HepG2 (cell line): ENCODE results near the gene GGACT. TPM values are rescaled to one million over a fixed set of nuclear protein-coding genes. Genes with fewer than 3 reads are reported as not detected.

Experiments
- BCL6 ChIP-seq: IDR thresholded peaks from 2 replicates; pipeline ENCODE4 v1.6.1; 2016; ENCODE audit warnings: missing genetic modification reagents, missing compliant biosample characterization
- DNMT1 ChIP-seq: sonication (generic); formaldehyde crosslinking; IDR thresholded peaks from 2 replicates; pipeline ENCODE4 v1.5.1; 2020; ENCODE audit warnings: mild to moderate bottlenecking, missing genetic modification reagents
- FOXA3 ChIP-seq: IDR thresholded peaks from 2 replicates; pipeline ENCODE4 v1.6.1; 2016; ENCODE audit warnings: missing genetic modification reagents, missing compliant biosample characterization
- FOXK1 ChIP-seq: sonication (generic); formaldehyde crosslinking; IDR thresholded peaks from 2 replicates; pipeline ENCODE4 v1.4.0; 2020; ENCODE audit warnings: low read depth, missing genetic modification reagents, borderline replicate concordance
- FOXP1 ChIP-seq, 2 experiments: fragments of 450-650 bp in 1 of 2; IDR thresholded peaks; 2 replicates each; pipeline ENCODE4 v1.6.1; 2017 to 2018; ENCODE audit warnings: antibody characterized with exemption in 1 of 2
- HIVEP1 ChIP-seq: sonication (generic); formaldehyde crosslinking; IDR thresholded peaks from 2 replicates; pipeline ENCODE4 v1.4.0; 2020; ENCODE audit warnings: mild to moderate bottlenecking, missing genetic modification reagents
- HOXA9 ChIP-seq: sonication (generic); formaldehyde crosslinking; IDR thresholded peaks from 2 replicates; pipeline ENCODE4 v1.8.1; 2022; ENCODE audit warnings: missing genetic modification reagents, mild to moderate bottlenecking, moderate library complexity, borderline replicate concordance
- NCOA2 ChIP-seq: sonication (generic); formaldehyde crosslinking; IDR thresholded peaks from 2 replicates; pipeline ENCODE4 v1.8.0; 2022; ENCODE audit warnings: inconsistent platforms
- PAXIP1 ChIP-seq: sonication (generic); formaldehyde crosslinking; conservative IDR thresholded peaks from 2 replicates; pipeline ENCODE4 v1.4.0; 2020; ENCODE audit warnings: mild to moderate bottlenecking, missing genetic modification reagents, moderate library complexity
- RARA ChIP-seq: IDR thresholded peaks from 2 replicates; pipeline ENCODE4 v1.6.1; 2016; ENCODE audit warnings: missing genetic modification reagents, missing compliant biosample characterization
- SOX6 ChIP-seq, 2 experiments: fragments of 450-650 bp in 1 of 2; sonication (generic) in 1 of 2; formaldehyde crosslinking in 1 of 2; IDR thresholded peaks; 2 replicates each; pipeline versions ENCODE4 v1.4.0 to v1.6.1; 2017 to 2020; ENCODE audit warnings: antibody characterized with exemption in 1 of 2, mild to moderate bottlenecking in 1 of 2, missing genetic modification reagents in 1 of 2
- SRSF4 ChIP-seq: fragments of 200-400 bp; formaldehyde crosslinking; IDR thresholded peaks from one replicate; pipeline ENCODE4 v1.6.1; 2018; ENCODE audit warnings: mild to moderate bottlenecking, low read depth, low read length, moderate library complexity; ENCODE audit not compliant: poor library complexity, severe bottlenecking
- ZNF446 ChIP-seq: sonication (generic); formaldehyde crosslinking; IDR thresholded peaks from 2 replicates; pipeline ENCODE4 v1.5.0; 2020; ENCODE audit warnings: mild to moderate bottlenecking, missing genetic modification reagents
- ZNF501 ChIP-seq: sonication (generic); formaldehyde crosslinking; IDR thresholded peaks from 2 replicates; pipeline ENCODE4 v1.5.1; 2020; ENCODE audit warnings: mild to moderate bottlenecking, moderate library complexity, missing genetic modification reagents
- ZNF550 ChIP-seq: sonication (generic); formaldehyde crosslinking; IDR thresholded peaks from 2 replicates; pipeline ENCODE4 v1.4.0; 2020; ENCODE audit warnings: mild to moderate bottlenecking, missing genetic modification reagents, borderline replicate concordance
- ZNF737 ChIP-seq: sonication (generic); formaldehyde crosslinking; IDR thresholded peaks from 2 replicates; pipeline ENCODE4 v1.5.0; 2020; ENCODE audit warnings: missing genetic modification reagents, mild to moderate bottlenecking, borderline replicate concordance
- polyA plus RNA-seq, 8 experiments: library from polyadenylated mRNA; depleted of rRNA in 3 of 8; stranded (reverse) in 7 of 8; unstranded in 1 of 8; fragments of >200 nt; fragmentation: Illumina TruSeq in 4 of 8; extraction: Trizol in 4 of 8; gene quantifications; 2 replicates each; pipeline versions ENCODE4 v1.2.1 to v1.2.3, GENCODE V29; 2011 to 2016; ENCODE audit warnings: low read depth in 4 of 8, missing spikeins in 1 of 8, mixed read lengths in 1 of 8; ENCODE audit not compliant: insufficient read depth in 1 of 8
- total RNA-seq, 5 experiments: library from RNA; depleted of rRNA; stranded (reverse); fragments of >200 nt; fragmentation: Illumina TruSeq; extraction: Trizol; gene quantifications; 2 replicates each; pipeline ENCODE4 v1.2.3, GENCODE V29; 2016; ENCODE audit warnings: low read depth in 1 of 5
- TF ChIP-seq, protein P1 (sequence below): sonication (generic); formaldehyde crosslinking; conservative IDR thresholded peaks from 2 replicates; pipeline ENCODE4 v1.4.0; 2020; ENCODE audit warnings: missing genetic modification reagents
- TF ChIP-seq, protein P2 (sequence below), 2 experiments: sonication (generic) in 1 of 2; formaldehyde crosslinking in 1 of 2; IDR thresholded peaks; 2 replicates each; pipeline versions ENCODE4 v1.6.1 to v1.9.0; 2014 to 2022; ENCODE audit warnings: antibody characterized with exemption in 1 of 2, borderline replicate concordance in 1 of 2, inconsistent platforms in 1 of 2, low read depth in 1 of 2, missing genetic modification reagents in 1 of 2

The GGACT gene
- total and polyA plus RNA-seq, 2 of the 13 experiments (the other 11 are each of a cell fraction or from before 2014, with no cell fraction given), result 1.7 to 1.9 TPM

DNA sequence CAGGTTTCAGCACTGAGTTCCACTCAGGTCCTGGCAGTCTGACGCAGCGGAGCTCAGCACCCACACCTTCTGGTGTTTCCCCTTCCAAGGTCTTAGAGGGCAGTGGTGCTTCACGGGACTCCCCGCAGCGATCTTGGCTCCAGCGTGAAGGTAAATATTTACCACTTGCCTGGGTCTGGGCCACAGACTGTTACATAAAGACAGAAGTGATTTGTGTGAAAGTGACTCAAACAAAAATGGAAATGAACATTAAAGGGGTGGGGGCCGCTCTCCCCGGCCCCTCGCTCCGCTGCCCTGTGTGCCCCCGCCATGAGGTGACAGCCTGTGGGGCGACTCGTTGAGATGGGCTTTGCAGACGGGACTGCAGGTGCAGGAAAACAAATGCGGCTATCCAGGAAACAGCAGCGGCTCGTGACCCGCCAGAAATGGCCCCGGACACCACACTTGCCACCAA, 55.0 kb downstream of the GGACT start (continued):
- TF ChIP-seq PAXIP1 (CRISPR knock-in tag), result 0 out of 2 replicates have a peak, but pooled peaks have one; percentile 17
- TF ChIP-seq, protein P1, sequence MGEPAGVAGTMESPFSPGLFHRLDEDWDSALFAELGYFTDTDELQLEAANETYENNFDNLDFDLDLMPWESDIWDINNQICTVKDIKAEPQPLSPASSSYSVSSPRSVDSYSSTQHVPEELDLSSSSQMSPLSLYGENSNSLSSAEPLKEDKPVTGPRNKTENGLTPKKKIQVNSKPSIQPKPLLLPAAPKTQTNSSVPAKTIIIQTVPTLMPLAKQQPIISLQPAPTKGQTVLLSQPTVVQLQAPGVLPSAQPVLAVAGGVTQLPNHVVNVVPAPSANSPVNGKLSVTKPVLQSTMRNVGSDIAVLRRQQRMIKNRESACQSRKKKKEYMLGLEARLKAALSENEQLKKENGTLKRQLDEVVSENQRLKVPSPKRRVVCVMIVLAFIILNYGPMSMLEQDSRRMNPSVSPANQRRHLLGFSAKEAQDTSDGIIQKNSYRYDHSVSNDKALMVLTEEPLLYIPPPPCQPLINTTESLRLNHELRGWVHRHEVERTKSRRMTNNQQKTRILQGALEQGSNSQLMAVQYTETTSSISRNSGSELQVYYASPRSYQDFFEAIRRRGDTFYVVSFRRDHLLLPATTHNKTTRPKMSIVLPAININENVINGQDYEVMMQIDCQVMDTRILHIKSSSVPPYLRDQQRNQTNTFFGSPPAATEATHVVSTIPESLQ (CRISPR knock-in tag), result no peak
- TF ChIP-seq, protein P2, sequence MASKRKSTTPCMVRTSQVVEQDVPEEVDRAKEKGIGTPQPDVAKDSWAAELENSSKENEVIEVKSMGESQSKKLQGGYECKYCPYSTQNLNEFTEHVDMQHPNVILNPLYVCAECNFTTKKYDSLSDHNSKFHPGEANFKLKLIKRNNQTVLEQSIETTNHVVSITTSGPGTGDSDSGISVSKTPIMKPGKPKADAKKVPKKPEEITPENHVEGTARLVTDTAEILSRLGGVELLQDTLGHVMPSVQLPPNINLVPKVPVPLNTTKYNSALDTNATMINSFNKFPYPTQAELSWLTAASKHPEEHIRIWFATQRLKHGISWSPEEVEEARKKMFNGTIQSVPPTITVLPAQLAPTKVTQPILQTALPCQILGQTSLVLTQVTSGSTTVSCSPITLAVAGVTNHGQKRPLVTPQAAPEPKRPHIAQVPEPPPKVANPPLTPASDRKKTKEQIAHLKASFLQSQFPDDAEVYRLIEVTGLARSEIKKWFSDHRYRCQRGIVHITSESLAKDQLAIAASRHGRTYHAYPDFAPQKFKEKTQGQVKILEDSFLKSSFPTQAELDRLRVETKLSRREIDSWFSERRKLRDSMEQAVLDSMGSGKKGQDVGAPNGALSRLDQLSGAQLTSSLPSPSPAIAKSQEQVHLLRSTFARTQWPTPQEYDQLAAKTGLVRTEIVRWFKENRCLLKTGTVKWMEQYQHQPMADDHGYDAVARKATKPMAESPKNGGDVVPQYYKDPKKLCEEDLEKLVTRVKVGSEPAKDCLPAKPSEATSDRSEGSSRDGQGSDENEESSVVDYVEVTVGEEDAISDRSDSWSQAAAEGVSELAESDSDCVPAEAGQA (IDR thresholded peaks at IDR 0.05; ENCODE audit: low read depth), result 0 out of 2 replicates have a peak, but pooled peaks have one; percentile 25
- TF ChIP-seq, protein P2 (CRISPR knock-in tag; IDR thresholded peaks at IDR 0.05; ENCODE audit: borderline replicate concordance), result no peak
- TF ChIP-seq FOXK1 (CRISPR knock-in tag), result 0 out of 2 replicates have a peak, but pooled peaks have one; percentile 29
- peak; percentile 71 for TF ChIP-seq RARA
- no peak for TF ChIP-seq ZNF550 (CRISPR knock-in tag)
- TF ChIP-seq ZNF501 (CRISPR knock-in tag), result 0 out of 2 replicates have a peak, but pooled peaks have one; percentile 24
- no peak for TF ChIP-seq ZNF737 (CRISPR knock-in tag)
- TF ChIP-seq HIVEP1 (CRISPR knock-in tag), result 0 out of 2 replicates have a peak, but pooled peaks have one; percentile 38
- TF ChIP-seq HOXA9 (CRISPR knock-in tag), result no peak
- TF ChIP-seq FOXP1 (IDR thresholded peaks at IDR 0.05), result no peak
- TF ChIP-seq FOXP1 (CRISPR knock-in tag; IDR thresholded peaks at IDR 0.05), result peak; percentile 33; the same call in 1 of the 2 replicates
- no peak for TF ChIP-seq SOX6 (IDR thresholded peaks at IDR 0.05)
- peak; percentile 52; the same call in 1 of the 2 replicates for TF ChIP-seq SOX6 (CRISPR knock-in tag; IDR thresholded peaks at IDR 0.05)
- no peak for TF ChIP-seq ZNF446 (CRISPR knock-in tag)
- TF ChIP-seq DNMT1 (CRISPR knock-in tag), result no peak
- TF ChIP-seq FOXA3 (CRISPR knock-in tag), result peak; percentile 58
- no peak for TF ChIP-seq SRSF4
- TF ChIP-seq BCL6 (CRISPR knock-in tag), result peak; percentile 36
- TF ChIP-seq NCOA2 (CRISPR knock-in tag), result no peak
